IPS-18c (cell line): Measurements from ENCODE around the gene STAP2.
"Not testable (repeated sequence)": the region's sequence is repeated elsewhere in the genome, so short reads cannot be mapped to it uniquely, and the experiment has no call there.

Experiments
- H3K4me3 ChIP-seq: 2 replicates; pipeline ENCODE4 v1.7.0; 2013; ENCODE audit warnings: low read depth, mild to moderate bottlenecking, low read length, moderate library complexity; ENCODE audit not compliant: insufficient read depth
- H3K9me3 ChIP-seq: one replicate; pipeline ENCODE4 v1.6.1; 2013; ENCODE audit warnings: mild to moderate bottlenecking, low read length, moderate library complexity; ENCODE audit not compliant: control insufficient read depth, insufficient read depth

The STAP2 gene

DNA sequence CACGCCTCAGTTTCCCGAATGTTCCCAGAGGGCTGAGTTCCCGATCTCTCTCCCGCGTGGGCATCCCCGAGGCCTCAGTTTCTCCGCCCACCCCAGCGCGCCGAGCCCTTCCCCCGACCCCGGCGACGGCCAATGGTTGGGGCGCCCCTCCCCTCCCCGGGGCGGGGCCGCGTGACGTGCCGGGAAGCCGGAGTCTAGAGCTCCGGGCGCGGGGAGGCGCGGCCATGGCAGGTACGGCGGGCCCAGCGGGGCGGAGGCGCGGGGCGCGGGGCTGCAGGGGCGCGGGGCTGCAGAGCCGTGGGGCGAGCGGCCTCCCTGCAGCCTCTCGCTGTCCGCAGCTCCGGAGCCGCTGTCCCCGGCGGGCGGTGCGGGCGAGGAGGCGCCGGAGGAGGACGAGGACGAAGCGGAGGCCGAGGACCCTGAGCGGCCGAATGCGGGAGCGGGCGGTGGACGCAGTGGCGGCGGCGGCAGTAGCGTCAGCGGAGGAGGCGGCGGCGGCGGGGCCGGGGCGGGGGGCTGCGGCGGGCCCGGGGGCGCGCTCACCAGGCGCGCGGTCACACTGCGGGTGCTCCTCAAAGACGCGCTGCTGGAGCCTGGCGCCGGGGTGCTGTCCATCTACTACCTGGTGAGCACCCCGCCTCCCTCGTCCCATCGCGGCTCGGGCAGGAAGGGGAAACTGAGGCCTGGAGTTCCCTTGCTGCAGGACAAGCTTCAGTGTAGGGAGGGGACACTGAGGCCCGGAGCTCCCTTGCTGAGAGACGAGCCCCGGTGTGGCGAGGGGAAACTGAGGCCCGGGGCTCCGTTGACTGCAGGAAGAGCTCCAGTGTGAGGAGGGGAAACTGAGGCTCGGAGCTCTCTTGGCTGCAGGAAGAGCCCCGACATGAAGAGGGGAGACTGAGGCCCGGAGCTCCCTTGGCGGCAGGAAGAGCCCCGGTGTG lies 5.0 kb upstream of the STAP2 start, which contains the start of gene MPND:
TSS of gene MPND (plus strand) at position 193 of the 938 bp plus-strand sequence. CDS start at position 225, 32 bp downstream.
- Histone ChIP-seq H3K4me3 (peak within 1 kb of the TSS; percentile 75), H3K9me3 (no peaks in the 10 kb centered on the region)

DNA sequence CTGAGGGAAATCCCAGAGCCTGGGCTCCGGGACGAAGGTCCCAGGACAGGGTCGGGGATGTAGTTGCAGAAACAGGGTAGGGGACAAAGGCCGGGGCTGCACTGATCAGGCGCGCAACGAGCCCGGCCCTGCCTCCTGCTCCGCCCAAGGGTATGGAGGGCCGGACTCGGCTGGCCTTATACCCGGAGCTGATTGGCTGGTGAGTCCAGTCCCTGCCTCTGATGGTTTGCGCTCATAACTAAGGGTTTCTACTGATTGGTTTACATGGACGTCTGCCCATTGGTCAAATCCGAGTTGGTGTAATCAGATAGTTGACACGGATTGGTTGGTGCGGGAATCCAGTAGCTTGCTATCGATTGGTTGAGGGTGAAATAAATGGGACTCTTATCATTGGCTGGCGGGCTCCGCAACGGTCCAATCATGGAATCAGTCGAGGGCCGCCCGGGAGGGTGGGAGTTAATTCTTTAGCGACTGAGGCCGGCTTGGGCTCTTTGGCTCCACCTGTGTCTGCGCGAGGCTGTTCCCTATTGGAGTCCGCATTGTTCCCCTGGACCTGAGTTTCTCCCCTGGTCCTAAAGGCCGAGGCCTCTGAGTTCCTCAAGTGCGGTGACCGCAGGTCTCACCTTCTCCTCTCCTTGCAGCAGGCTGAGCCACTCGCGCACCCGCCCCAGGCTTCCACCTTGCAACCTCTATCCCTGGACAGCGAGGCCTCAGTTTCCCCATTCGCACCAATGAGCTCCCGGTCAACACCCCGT lies 4.2 kb upstream of the STAP2 start:
- peak overlapping the region; percentile 75 for H3K4me3 ChIP-seq
- no peaks in the 10 kb centered on the region for H3K9me3 ChIP-seq

DNA sequence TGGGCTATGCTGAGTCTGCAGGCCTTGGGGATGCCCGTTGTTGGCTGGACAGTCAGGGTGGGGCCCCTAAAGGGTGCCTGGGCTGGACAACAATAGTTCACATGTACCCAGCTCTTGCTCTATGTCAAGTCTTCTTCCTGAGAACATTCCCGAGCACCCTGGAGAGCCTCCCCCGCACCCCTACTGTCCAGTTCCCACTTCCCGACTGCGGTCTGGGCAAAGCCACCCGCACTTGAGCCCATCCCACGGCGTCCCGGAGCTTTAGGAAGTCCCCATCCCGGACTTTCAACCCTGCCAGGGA lies 3.6 kb upstream of the STAP2 start:
- Histone ChIP-seq H3K4me3 (peak overlapping the region; percentile 52; the same call in 1 of the 2 replicates), H3K9me3 (no peaks in the 10 kb centered on the region)

DNA sequence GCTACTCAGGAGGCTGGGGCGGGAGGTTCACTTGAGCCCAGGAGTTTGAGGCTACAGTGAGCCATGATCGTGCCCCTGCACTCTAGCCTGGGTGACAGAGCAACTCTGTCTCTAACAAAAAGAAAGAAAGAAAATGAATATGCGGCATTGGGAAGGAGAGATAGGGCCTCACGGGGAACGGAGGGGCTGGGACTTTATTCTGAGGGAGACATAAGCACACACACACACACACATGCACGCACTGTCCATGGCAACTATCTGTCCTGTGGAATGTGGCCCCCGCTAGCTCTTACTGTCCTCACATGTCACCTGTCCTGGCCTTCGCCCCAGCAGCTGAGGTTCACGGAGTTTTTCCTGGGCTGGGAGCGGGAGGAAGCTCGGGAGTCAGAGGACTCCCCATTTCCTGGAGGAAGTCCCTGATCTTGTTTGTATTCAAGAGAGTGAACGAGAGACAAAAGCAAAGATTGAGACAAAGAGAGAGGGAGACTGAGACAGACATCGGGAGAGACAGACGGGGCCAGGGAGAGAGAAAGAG lies 654 bp downstream of the STAP2 start:
- H3K4me3 ChIP-seq: no peak overlapping the region
- H3K9me3 ChIP-seq: no peaks in the 10 kb centered on the region

GRCh38 chr19:4334929-4335570 lies 3.6 kb downstream of the STAP2 start:
- Histone ChIP-seq H3K9me3 (no peaks in the 10 kb centered on the region), H3K4me3 (no peak overlapping the region)

GRCh38 chr19:4329858-4330257 lies 8.8 kb downstream of the STAP2 start:
- peaks cover 2% of the 10 kb centered on the region for H3K9me3 ChIP-seq
- no peak overlapping the region for H3K4me3 ChIP-seq

- H3K9me3 ChIP-seq: not testable (repeated sequence)
- peak overlapping the region; percentile 91 for H3K4me3 ChIP-seq
Observed at GRCh38 chr19:4328991-4329681, 9.5 kb downstream of the STAP2 start.

DNA sequence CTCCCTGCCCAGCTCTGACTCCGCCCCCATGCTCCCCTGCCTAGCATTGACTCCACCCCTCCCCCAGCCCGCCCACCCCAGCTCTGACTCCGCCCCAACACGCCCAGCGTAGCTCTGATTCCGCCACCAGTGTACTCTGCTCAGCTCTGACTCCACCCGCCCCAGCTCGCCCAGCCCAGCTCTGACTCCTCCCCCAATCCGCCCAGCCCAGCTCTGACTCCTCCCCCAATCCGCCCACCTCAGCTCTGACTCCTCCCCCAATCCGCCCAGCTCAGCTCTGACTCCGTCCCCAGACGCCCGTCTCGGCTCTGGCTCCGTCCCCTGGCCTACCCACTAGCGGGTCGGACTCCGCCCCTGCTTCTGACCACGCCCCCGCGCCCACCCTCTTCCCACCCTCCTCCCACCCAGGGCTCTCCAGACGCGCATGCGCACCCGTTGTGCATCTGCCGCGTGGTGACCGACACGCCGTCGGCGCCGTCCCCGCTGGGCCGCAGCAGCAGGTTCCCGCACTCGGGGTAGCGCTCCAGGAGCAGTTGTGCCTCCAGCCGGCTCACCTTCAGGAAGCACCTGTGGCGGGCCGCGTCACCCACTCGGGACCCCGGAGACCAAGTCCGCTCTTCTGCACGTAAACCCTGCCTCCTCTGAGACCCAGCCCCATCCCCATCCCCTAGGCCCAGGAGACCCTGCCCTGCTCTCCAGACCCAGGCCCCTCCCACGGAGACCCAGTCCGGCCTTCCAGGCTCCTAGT lies 10.2 kb downstream of the STAP2 start:
- Histone ChIP-seq H3K4me3 (peak overlapping the region; percentile 91), H3K9me3 (peaks cover 2% of the 10 kb centered on the region)

GRCh38 chr19:4327877-4328242 lies 10.8 kb downstream of the STAP2 start:
- Histone ChIP-seq H3K4me3 (peak overlapping the region; percentile 59), H3K9me3 (peaks cover 2% of the 10 kb centered on the region)

- H3K4me3 ChIP-seq: peak overlapping the region; percentile 59
Observed at GRCh38 chr19:4327252-4327876, 11.3 kb downstream of the STAP2 start.

DNA sequence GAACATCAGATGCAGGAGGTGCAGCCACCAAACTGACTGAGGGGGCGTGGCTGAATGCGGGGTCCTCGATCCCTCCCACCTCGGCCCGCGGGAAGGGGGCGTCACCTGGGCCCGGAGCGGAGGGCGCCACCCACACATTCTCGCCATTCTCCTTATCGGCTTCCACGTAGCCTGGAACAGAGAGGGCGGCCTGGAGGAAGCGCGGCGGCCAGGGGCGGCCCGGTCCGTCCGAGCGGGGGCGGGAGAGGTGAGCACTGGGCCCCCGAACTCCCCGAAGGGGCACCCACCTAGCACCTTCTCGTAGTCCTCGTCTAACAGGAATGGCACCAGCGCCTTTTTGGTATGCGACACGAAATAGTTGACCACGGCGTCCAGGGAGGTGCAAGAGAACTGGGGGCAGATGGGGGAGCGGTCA lies 11.8 kb downstream of the STAP2 start:
- peaks cover 4% of the 10 kb centered on the region for H3K9me3 ChIP-seq
- H3K4me3 ChIP-seq: peak overlapping the region; percentile 59

More at GRCh38 chr19:4327252-4327876, 11.3 kb downstream of the STAP2 start:
- peaks cover 2% of the 10 kb centered on the region for H3K9me3 ChIP-seq

- Histone ChIP-seq H3K4me3 (peak overlapping the region; percentile 59), H3K9me3 (peaks cover 6% of the 10 kb centered on the region)
Observed at GRCh38 chr19:4326215-4326836, 12.3 kb downstream of the STAP2 start.

DNA sequence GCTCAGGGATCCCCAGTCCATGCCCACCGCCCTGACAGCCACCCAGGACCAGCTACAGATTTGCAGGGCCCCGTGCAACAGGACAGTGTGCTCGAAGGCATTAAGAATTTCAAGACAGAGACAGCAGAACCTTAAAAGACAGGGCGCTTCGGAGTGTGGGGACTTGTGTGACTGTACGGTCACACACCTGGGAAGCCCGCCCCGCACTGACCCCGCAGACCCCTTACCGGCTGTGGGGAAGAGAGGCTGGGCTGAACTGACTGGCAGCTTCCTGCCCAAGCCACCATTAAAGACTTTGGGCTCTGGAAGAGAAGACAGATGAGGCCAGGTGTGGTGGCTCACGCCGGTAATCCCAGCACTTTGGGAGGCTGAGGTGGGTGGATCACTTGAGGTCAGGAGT lies 14.4 kb downstream of the STAP2 start:
- Histone ChIP-seq H3K4me3 (no peak overlapping the region), H3K9me3 (peaks cover 8% of the 10 kb centered on the region)

GRCh38 chr19:4323692-4324091 lies 14.9 kb downstream of the STAP2 start:
- peaks cover 8% of the 10 kb centered on the region for H3K9me3 ChIP-seq
- H3K4me3 ChIP-seq: no peak overlapping the region

DNA sequence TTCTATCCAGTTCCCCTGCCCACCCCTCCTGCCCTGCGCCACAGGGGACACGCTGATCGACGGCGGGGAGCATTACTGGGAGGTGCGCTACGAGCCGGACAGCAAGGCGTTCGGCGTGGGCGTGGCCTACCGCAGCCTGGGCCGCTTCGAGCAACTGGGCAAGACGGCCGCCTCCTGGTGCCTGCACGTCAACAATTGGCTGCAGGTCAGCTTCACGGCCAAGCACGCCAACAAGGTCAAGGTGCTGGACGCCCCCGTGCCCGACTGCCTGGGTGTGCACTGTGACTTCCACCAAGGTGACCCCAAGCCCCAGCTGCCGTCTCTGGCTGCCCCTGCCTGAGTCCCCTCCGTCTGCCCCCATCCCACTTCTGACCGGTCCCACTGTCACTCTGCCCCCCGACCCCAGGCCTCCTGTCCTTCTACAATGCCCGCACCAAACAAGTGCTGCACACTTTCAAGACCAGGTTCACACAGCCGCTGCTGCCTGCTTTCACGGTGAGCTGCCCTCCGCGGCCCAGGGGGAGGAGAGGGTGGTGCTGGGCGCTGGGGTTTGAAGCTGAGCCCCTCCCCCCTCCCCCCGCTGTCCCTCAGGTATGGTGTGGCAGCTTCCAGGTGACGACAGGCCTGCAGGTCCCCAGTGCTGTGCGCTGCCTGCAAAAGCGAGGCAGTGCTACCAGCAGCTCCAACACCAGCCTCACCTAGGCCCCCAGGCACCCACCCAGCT lies 15.5 kb downstream of the STAP2 start:
- Histone ChIP-seq H3K9me3 (peaks cover 12% of the 10 kb centered on the region), H3K4me3 (no peak overlapping the region)
